Renal cortical epithelial cell (primary cell): ENCODE data around the gene UTP15. TPM values are rescaled to one million over a fixed set of nuclear protein-coding genes. Genes with fewer than 3 reads are reported as not detected.

ENCODE experiments used
- DNase-seq: peaks from one replicate; pipeline ENCODE4 v3.0.0-alpha.2; 2011; ENCODE audit warnings: low read depth
- total RNA-seq: library from RNA; depleted of rRNA; stranded (reverse); fragments of >200 nt; gene quantifications from 2 replicates; pipeline ENCODE4 v1.2.3, GENCODE V29; 2014

Gene UTP15
- total RNA-seq, 1 donor from 2014 or later, result 22.2 TPM

- DNase-seq, result peak; percentile 7
Measured at GRCh38 chr5:73564675-73565074, 868 bp upstream of the UTP15 start.

GRCh38 chr5:73565969-73566547 is 515 bp downstream of the UTP15 start:
- DNase-seq, result no peak

GRCh38 chr5:73582285-73583145 is 17.0 kb downstream of the UTP15 start:
- DNase-seq, result no peak

GRCh38 chr5:73587923-73588322 is 22.4 kb downstream of the UTP15 start:
- DNase-seq, result no peak

GRCh38 chr5:73591102-73591695 is 25.7 kb downstream of the UTP15 start:
- DNase-seq, result peak; percentile 84

GRCh38 chr5:73591698-73592501 is 26.4 kb downstream of the UTP15 start:
- DNase-seq, result peak; percentile 60

GRCh38 chr5:73592551-73592950 is 27.0 kb downstream of the UTP15 start:
- DNase-seq, result peak; percentile 13

- peak; percentile 40 for DNase-seq
Measured at GRCh38 chr5:73596705-73597328, 31.3 kb downstream of the UTP15 start.

GRCh38 chr5:73599380-73599779 is 33.8 kb downstream of the UTP15 start:
- no peak for DNase-seq

- DNase-seq, result no peak
Measured at GRCh38 chr5:73603998-73604397, 38.5 kb downstream of the UTP15 start.

GRCh38 chr5:73605223-73606087 is 39.9 kb downstream of the UTP15 start:
- DNase-seq, result no peak

GRCh38 chr5:73606206-73606753 is 40.7 kb downstream of the UTP15 start:
- no peak for DNase-seq

GRCh38 chr5:73607228-73607627 is 41.7 kb downstream of the UTP15 start:
- no peak for DNase-seq

GRCh38 chr5:73612799-73613198 is 47.3 kb downstream of the UTP15 start:
- no peak for DNase-seq

- no peak for DNase-seq
Measured at GRCh38 chr5:73615085-73615484, 49.5 kb downstream of the UTP15 start.

GRCh38 chr5:73615947-73616346 is 50.4 kb downstream of the UTP15 start:
- DNase-seq, result no peak

GRCh38 chr5:73617510-73618279 is 52.2 kb downstream of the UTP15 start:
- no peak for DNase-seq

GRCh38 chr5:73619606-73620333 is 54.2 kb downstream of the UTP15 start:
- DNase-seq, result no peak

GRCh38 chr5:73620334-73620687 is 54.8 kb downstream of the UTP15 start:
- no peak for DNase-seq
